Muscle of leg (tissue), 11 donors: ENCODE results near the gene NEGR1. TPM values are rescaled to one million over a fixed set of nuclear protein-coding genes. Genes with fewer than 3 reads are reported as not detected.

ENCODE experiments used
- DNase-seq: peaks from one replicate; pipeline ENCODE4 v3.0.0; 2013
- H3K27ac ChIP-seq: one replicate; pipeline ENCODE4 v1.5.1; 2013; ENCODE audit warnings: mild to moderate bottlenecking, low read length, control low read depth
- H3K27me3 ChIP-seq: one replicate; pipeline ENCODE4 v1.6.1; 2013; ENCODE audit warnings: low read length; ENCODE audit not compliant: control insufficient read depth, insufficient read depth
- H3K36me3 ChIP-seq: one replicate; pipeline ENCODE4 v1.6.1; 2013; ENCODE audit warnings: low read length; ENCODE audit not compliant: control insufficient read depth, insufficient read depth
- H3K4me1 ChIP-seq: one replicate; pipeline ENCODE4 v1.6.1; 2013; ENCODE audit warnings: low read length; ENCODE audit not compliant: control insufficient read depth, insufficient read depth
- H3K4me3 ChIP-seq: one replicate; pipeline ENCODE4 v1.5.1; 2013; ENCODE audit warnings: low read length, control low read depth
- H3K9me3 ChIP-seq: replicated peaks from 2 replicates; pipeline ENCODE4 v1.6.1; 2013; ENCODE audit warnings: low read depth, low read length; ENCODE audit not compliant: control insufficient read depth
- WGBS: methylation state at CpG from one replicate; pipeline ENCODE4 v1.1.5; 2013; ENCODE audit warnings: missing lambda C conversion rate; ENCODE audit not compliant: insufficient coverage; 5-methylcytosine and 5-hydroxymethylcytosine counted together
- polyA plus RNA-seq, 8 donors: library from polyadenylated mRNA; unstranded; fragments of 120-200 nt; gene quantifications; one replicate each; pipeline versions ENCODE4 v1.2.1 to v1.2.3, GENCODE V29; 2013; ENCODE audit warnings: inconsistent platforms in 1 of 8, low replicate concordance in 1 of 8; ENCODE audit not compliant: insufficient read length in 8 of 8, insufficient read depth in 1 of 8
- total RNA-seq: library from RNA; stranded (reverse); fragments of 120-200 nt; gene quantifications from one replicate; pipeline ENCODE4 v1.2.4, GENCODE V29; 2013

NEGR1 gene
- total and polyA plus RNA-seq, 9 donors: 15.5 to 24.1 (median 22.1) TPM

GRCh38 chr1:71463144-71463543 lies 819.2 kb downstream of the NEGR1 start:
- no peaks in the 10 kb centered on the region for H3K4me1 ChIP-seq
- WGBS: no CpG with 5 or more reads among the region's 5 CpGs
- no peaks in the 10 kb centered on the region for H3K27me3 ChIP-seq
- H3K27ac ChIP-seq: no peak overlapping the region
- no peaks in the 10 kb centered on the region for H3K36me3 ChIP-seq
- H3K4me3 ChIP-seq: no peak overlapping the region
- no peaks in the 10 kb centered on the region for H3K9me3 ChIP-seq
- DNase-seq: peak; percentile 10

- Histone ChIP-seq H3K9me3 (no peaks in the 10 kb centered on the region), H3K27ac (no peak overlapping the region), H3K27me3 (no peaks in the 10 kb centered on the region), H3K4me3 (no peak overlapping the region), H3K36me3 (no peaks in the 10 kb centered on the region), H3K4me1 (no peaks in the 10 kb centered on the region)
- no peak for DNase-seq
These were observed 820.1 kb downstream of the NEGR1 start for GRCh38 chr1:71462247-71462646.

GRCh38 chr1:71461416-71461815 lies 820.9 kb downstream of the NEGR1 start:
- Histone ChIP-seq H3K9me3 (no peaks in the 10 kb centered on the region), H3K27me3 (no peaks in the 10 kb centered on the region), H3K27ac (no peak overlapping the region), H3K4me1 (no peaks in the 10 kb centered on the region), H3K36me3 (no peaks in the 10 kb centered on the region), H3K4me3 (no peak overlapping the region)
- DNase-seq: no peak
- WGBS: no CpG with 5 or more reads among the region's 2 CpGs

DNA sequence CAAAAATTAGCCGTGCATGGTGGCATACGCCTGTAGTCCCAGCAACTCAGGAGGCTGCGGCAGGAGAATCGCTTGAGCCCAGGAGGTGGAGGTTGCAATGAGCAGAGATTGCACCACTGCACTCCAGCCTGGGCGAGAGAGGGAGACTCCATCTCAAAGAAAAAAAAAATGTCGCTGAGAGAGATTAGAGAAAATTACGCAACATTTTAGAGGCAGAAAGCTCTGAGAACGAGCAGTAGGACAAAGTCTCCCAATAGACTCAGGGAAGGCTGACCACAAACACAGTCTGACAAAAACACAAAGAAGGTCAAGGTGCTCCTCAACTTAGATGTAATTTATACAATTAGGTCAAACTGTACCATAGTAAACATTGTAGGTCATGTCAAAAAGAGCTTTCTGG lies 833.9 kb downstream of the NEGR1 start:
- Histone ChIP-seq H3K27me3 (no peaks in the 10 kb centered on the region), H3K4me3 (no peak overlapping the region), H3K36me3 (no peaks in the 10 kb centered on the region), H3K9me3 (no peaks in the 10 kb centered on the region), H3K4me1 (no peaks in the 10 kb centered on the region), H3K27ac (no peak overlapping the region)
- WGBS: 91% methylated on average over 4 of the region's 8 CpGs
- DNase-seq: no peak

GRCh38 chr1:71438626-71439025 lies 843.7 kb downstream of the NEGR1 start:
- no peaks in the 10 kb centered on the region for H3K4me1 ChIP-seq
- no peaks in the 10 kb centered on the region for H3K36me3 ChIP-seq
- no peak for DNase-seq
- H3K27me3 ChIP-seq: no peaks in the 10 kb centered on the region
- no peak overlapping the region for H3K4me3 ChIP-seq
- no peaks in the 10 kb centered on the region for H3K9me3 ChIP-seq
- WGBS: 88% methylated on average over 2 of the region's 2 CpGs
- no peak overlapping the region for H3K27ac ChIP-seq

- H3K4me3 ChIP-seq: no peak overlapping the region
- H3K9me3 ChIP-seq: no peaks in the 10 kb centered on the region
- H3K27me3 ChIP-seq: no peaks in the 10 kb centered on the region
- no peak overlapping the region for H3K27ac ChIP-seq
- no peaks in the 10 kb centered on the region for H3K36me3 ChIP-seq
- no peaks in the 10 kb centered on the region for H3K4me1 ChIP-seq
- DNase-seq: no peak
These were observed 846.4 kb downstream of the NEGR1 start for GRCh38 chr1:71435951-71436350.

GRCh38 chr1:71434240-71434639 lies 848.1 kb downstream of the NEGR1 start:
- Histone ChIP-seq H3K9me3 (no peaks in the 10 kb centered on the region), H3K4me1 (no peaks in the 10 kb centered on the region), H3K36me3 (no peaks in the 10 kb centered on the region), H3K27me3 (no peaks in the 10 kb centered on the region), H3K27ac (no peak overlapping the region), H3K4me3 (no peak overlapping the region)
- WGBS: no CpG with 5 or more reads among the region's 1 CpG
- DNase-seq: no peak

DNA sequence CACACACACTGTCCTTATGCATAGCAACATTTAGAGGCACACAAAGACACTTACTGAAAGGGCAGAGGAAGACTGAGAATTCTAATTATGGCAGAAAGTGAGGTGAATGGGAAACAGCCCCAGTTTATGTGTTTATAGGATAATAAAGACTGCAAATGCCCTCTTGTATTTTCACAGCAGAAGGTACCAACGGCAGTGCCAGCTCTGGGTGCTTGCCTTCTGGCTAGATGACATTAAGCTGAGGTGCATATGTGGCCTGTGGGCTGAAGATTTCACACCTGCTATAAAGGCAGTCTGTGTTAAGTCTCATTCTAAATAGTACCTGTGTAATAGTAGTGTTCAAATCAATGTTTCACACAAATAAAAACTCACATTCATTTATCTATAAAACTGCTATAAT lies 854.3 kb downstream of the NEGR1 start:
- WGBS: no CpG with 5 or more reads among the region's 1 CpG

GRCh38 chr1:71427066-71427465 lies 855.3 kb downstream of the NEGR1 start:
- WGBS: no CpG with 5 or more reads among the region's 3 CpGs
- Histone ChIP-seq H3K4me1 (no peaks in the 10 kb centered on the region), H3K9me3 (no peaks in the 10 kb centered on the region)

More for the DNA sequence above, 854.3 kb downstream of the NEGR1 start:
- DNase-seq: no peak
- H3K27ac ChIP-seq: no peak overlapping the region
- no peak overlapping the region for H3K4me3 ChIP-seq
- no peaks in the 10 kb centered on the region for H3K36me3 ChIP-seq
- no peaks in the 10 kb centered on the region for H3K27me3 ChIP-seq
- no peaks in the 10 kb centered on the region for H3K4me1 ChIP-seq
- no peaks in the 10 kb centered on the region for H3K9me3 ChIP-seq

DNA sequence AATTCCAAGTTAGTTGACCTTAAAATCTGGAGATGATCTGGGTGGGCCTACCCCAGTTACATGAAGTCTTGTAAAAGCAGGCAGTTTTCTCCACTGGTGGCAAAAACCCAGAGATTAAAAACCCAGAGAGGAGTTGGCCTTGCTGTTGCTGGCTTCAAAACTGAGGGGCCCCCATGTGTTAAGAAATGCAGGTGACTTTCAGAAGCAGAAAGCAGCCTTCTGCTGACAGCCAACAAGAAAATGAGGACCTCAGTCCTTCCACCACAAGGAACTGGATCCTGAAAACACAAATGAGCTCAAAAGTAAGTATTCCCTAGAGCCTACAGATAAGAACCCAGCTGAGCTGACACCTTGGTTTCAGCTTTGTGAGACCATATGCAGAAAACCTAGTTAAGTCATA lies 857.8 kb downstream of the NEGR1 start:
- DNase-seq: no peak
- no peaks in the 10 kb centered on the region for H3K36me3 ChIP-seq
- H3K4me3 ChIP-seq: no peak overlapping the region
- H3K4me1 ChIP-seq: no peaks in the 10 kb centered on the region
- no peaks in the 10 kb centered on the region for H3K9me3 ChIP-seq
- no peak overlapping the region for H3K27ac ChIP-seq
- no peaks in the 10 kb centered on the region for H3K27me3 ChIP-seq

More at GRCh38 chr1:71427066-71427465, 855.3 kb downstream of the NEGR1 start:
- Histone ChIP-seq H3K4me3 (no peak overlapping the region), H3K27me3 (no peaks in the 10 kb centered on the region), H3K36me3 (no peaks in the 10 kb centered on the region), H3K27ac (no peak overlapping the region)
- no peak for DNase-seq

DNA sequence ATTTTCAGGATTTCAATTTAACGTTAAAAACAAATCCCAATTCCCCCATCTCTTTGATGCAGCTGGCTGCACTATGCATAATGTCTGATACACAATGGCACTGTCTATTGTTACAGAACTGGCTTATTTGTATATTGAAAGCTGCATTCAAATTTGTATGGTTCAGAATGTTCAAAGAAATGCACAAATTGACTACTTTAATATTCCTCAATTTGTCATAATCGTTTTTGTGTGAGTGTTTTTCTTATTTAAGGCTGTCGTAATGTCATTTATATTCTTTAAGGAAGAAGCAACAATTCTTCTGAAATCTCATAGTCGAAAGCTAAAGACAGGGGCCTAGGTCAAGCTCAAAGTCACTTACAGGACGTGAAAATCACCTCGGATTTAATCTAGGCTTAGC lies 860.1 kb downstream of the NEGR1 start:
- no peak overlapping the region for H3K4me3 ChIP-seq
- no peaks in the 10 kb centered on the region for H3K4me1 ChIP-seq
- 60% methylated on average over 3 of the region's 6 CpGs for WGBS
- H3K9me3 ChIP-seq: no peaks in the 10 kb centered on the region
- no peaks in the 10 kb centered on the region for H3K36me3 ChIP-seq
- no peak for DNase-seq
- H3K27me3 ChIP-seq: no peaks in the 10 kb centered on the region
- H3K27ac ChIP-seq: no peak overlapping the region
